GM18907 (cell line): Measurements from ENCODE around the gene PON2.
A peak's percentile ranks its signal among the peaks of the same experiment; 100 is the strongest.
"Not testable (repeated sequence)": the region's sequence is repeated elsewhere in the genome, so short reads cannot be mapped to it uniquely, and the experiment has no call there.

ENCODE experiments used
- ATAC-seq: cut with Tn5 transposase; IDR thresholded peaks from one replicate; pipeline ENCODE4 v1.9.1; 2021; ENCODE audit warnings: mild to moderate bottlenecking, moderate library complexity; ENCODE audit not compliant: unreplicated experiment

PON2 gene

DNA sequence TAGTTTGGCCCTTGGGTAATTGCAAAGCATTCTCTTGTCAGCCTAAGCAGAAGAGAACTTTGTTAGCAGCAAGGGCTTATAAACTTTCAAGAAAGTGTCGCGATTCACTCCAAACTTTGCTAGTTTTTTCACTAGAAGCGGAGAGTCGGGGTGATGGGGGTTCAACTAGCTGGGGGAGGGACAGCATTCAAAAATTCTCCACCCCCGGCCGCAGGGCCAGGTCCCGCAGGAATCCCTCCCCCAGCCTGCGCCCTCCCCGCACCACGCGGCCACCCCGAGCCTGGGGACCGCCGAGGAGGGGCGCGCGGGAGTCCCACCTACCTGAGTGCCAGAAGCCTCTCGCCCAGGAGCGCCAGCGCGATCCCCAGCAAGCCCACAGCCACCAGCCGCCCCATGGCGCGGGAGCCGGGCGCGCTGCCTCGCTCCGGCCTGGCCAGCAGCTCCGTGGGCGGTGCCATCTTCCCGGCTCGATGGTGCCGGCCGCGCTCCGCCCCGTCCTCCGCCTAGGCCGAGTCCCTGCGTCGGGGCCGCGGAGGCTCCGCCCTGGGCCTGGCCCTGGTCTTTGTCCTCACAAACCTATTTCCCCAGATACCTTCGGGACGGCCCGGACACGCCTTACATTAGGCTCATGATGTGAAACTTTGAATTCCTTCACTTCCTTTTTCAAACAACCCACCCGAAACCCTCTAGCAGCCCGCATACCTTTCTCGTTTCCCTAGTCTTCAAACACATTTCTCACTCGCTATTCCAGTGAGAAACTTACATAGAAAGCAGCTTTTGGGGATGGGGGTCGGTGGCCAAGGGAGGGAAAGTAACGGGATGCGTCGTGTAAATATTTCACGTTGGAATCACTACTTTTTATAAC is at the start of gene PON2:
PON2 (minus strand) TSS at position 472 of the 865 bp plus-strand sequence; CDS start at position 395, 77 bp downstream.
- peak; percentile 99 for ATAC-seq

- no peak for ATAC-seq
Observed at GRCh38 chr7:95482424-95482823, 47.6 kb upstream of the PON2 start.

GRCh38 chr7:95481271-95482165 is 46.7 kb upstream of the PON2 start:
- ATAC-seq, result no peak

GRCh38 chr7:95479992-95480624 is 45.3 kb upstream of the PON2 start:
- ATAC-seq, result peak; percentile 81

DNA sequence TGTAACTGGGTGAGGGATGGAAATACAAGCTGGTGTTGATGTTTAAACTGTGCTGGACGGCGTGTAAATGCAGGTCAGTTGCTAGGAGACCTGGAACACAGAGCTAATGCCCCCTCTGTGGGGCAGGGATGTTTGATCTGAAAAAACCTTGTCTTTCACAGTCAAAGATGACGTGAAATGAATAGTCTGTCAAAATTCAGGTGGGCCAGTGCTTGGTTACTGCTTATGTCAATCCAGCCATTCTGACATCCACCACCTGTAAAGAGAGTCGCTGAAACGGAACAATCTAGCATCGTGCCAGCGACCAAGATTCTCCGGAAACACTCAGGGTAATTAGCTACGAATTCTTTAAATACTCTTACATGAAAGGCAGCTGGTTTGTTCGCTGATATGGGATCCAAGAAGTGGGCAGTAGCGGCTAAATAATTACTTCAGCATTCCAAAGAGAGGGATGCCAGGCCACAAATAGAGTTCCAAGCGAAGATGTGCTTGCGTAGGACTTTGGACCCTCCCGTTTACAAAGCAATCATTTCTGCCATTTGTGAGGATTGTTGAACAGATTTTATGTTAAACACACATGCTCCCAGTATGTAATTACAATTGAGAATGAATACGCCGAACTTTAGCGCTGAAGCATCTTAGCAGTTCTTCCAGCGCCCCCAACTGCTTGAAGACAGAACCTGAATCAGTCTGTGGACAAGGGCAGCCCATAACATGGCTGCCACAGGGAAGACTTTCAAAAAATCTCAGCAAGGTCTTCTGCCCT is 43.6 kb upstream of the PON2 start:
- ATAC-seq, result no peak

GRCh38 chr7:95476904-95477594 is 42.2 kb upstream of the PON2 start:
- ATAC-seq, result peak; percentile 65

- ATAC-seq, result no peak
Observed at GRCh38 chr7:95476072-95476847, 41.4 kb upstream of the PON2 start.

- no peak for ATAC-seq
Observed at GRCh38 chr7:95473276-95473985, 38.6 kb upstream of the PON2 start.

GRCh38 chr7:95472581-95473161 is 37.8 kb upstream of the PON2 start:
- ATAC-seq, result no peak

DNA sequence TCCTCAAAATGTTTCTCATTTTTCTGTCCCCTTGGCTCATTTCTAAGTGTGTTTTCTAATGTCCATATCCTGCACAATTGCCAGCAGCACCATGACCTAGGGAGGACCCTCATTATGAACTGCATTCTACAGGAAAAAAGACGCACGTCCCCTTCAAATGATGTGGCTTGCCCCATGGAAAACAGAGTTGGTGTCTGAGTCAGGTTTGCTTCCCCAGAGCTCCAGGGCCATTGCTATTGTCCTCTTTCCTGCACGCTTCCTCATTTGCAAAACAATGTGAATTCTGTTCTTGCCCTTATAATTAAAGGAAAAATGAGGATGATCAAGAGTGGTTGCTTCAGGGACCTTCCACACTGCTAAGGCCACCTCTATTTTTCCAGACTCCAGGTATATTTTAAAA is 36.2 kb upstream of the PON2 start:
- no peak for ATAC-seq

- ATAC-seq, result peak; percentile 98
Observed at GRCh38 chr7:95470452-95470851, 35.6 kb upstream of the PON2 start.

GRCh38 chr7:95469848-95470247 is 35.0 kb upstream of the PON2 start:
- ATAC-seq, result no peak

- no peak for ATAC-seq
Observed at GRCh38 chr7:95469187-95469586, 34.4 kb upstream of the PON2 start.

DNA sequence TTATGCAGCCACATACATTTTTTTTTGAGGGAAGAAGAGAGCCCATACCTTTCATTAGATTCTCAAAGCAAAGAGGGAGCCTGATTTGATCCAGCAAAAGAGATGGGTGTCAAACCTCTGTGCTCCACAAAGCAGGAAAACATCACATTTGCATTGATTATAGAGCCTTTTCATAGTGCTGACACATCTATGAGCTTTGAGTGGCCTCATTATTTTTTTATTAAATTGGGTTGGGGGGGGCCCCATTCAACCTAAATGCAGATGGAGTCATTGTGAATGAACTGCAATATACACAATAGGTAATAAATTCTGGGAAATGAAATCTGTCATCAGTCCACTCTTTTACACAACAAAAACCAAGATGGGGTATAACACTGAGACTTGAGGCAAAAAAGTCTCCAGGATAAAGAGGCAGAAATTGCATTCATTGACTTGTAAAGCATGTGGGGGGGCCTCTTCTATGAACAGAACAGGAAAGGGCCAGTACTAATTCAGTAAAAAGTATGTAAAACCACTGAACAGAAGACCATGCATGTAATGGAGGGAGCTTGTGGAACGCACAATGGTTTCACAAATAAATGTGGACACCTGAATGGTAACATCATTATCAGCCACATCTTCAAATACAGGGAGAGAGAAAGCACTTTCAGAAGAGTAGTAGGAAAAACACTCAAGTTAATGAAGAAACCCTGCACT is 33.2 kb upstream of the PON2 start:
- ATAC-seq, result no peak

DNA sequence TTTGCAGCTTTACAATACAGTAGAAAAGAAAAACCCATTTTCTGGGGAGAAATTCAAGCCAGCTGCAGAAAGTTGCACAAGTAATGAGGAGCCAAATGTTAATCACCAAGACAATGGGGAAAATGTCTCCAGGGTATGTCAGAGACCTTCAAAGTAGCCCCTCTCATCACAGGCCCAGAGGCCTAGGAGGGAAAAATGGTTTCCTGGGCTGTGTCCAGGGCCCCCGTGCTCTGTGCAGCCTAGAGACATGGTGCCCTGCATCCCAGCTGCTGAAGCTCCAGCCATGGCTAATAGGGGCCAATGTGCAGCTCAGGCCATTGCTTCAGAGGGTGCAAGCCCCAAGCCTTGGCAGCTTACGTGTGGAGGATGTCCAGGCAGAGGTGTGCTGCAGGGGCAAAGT is 25.8 kb upstream of the PON2 start:
- ATAC-seq, result not testable (repeated sequence)

GRCh38 chr7:95457947-95458346 is 23.1 kb upstream of the PON2 start:
- no peak for ATAC-seq

DNA sequence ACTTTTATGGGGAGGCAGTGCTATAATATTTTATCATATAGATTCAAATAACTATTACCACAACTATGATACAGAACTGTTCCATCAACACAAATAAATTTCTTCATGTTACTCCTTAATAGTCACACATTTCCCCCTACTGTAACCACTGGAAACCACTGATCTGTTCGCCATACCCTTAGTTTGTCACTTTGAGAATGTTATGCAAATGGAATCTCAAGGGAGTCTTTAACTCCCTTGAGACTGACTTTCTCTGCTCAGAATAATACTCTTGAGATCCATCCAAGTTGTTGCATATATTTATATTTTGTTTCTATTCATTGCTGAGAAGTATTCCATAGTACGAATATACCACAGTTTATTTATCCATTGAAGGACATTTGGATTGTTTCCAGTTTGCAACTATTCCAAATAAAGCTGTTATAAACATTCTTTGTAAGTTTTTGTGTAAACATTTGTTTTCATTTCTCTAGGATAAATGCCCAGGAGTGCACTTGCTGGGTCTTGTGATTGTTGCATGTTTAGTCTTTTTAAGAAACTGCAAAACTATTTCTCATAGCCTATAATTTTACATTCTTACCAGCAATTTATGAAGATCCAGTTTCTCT is 19.7 kb upstream of the PON2 start:
- peak; percentile 77 for ATAC-seq
